Measurements from ENCODE around the gene CCDC12.

- no peak for TF ChIP-seq CTCF (IDR thresholded peaks at IDR 0.05)
- no peak for TF ChIP-seq POLR2A (IDR thresholded peaks at IDR 0.05)
- no peak for TF ChIP-seq EP300 (IDR thresholded peaks at IDR 0.05)
- no peak for TF ChIP-seq POLR2AphosphoS5 (IDR thresholded peaks at IDR 0.05)
These were observed 86.4 kb downstream of the CCDC12 start for GRCh38 chr3:46890132-46890531.

All from gastroesophageal sphincter (tissue), 3 donors.